GM19043 (cell line): ENCODE measurements around the gene PTH1R.

ENCODE experiments used
- ATAC-seq: cut with Tn5 transposase; IDR thresholded peaks from one replicate; pipeline ENCODE4 v1.9.1; 2021; ENCODE audit warnings: low read depth; ENCODE audit not compliant: unreplicated experiment

The PTH1R gene

DNA sequence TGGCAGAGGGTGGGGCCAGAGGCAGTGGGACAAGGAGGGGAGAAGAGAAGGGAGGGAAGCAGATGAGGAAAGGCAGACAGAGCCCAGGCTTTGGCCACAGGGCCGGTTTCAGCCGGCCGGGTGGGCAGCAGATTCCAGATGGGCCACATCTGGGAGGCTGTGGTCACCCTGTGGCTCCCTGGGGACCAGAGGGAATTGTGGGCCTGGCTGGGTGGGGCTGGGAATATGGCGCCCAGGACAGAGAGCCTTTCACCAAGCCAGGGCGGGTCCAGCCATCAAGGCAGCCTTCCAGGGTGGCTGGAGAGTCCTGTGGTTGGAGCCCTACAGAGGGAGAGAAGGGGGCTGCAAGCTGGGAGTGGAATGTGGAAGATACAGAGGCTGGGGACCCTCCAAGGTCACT lies 18.9 kb downstream of the PTH1R start:
- ATAC-seq: no peak

DNA sequence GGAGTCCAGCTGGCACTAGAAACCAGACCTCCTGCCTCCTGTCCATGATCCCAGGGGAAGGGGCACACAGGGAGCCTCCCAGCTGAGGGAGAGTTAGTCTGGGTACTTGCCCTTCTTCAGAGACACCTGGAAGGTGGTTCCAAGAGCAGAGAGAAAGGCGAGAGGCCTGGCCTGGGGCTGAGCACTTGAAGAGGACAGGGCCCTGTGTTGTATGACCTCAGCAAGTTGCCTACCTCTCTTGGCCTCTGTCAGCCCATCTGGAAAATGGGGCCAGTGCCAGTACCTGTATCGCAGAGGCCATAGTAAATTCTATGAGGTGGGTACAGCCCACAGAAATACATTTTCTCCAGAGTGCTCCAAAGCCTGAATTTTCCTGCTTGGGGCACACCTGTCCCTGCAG lies 19.5 kb downstream of the PTH1R start:
- ATAC-seq: no peak

DNA sequence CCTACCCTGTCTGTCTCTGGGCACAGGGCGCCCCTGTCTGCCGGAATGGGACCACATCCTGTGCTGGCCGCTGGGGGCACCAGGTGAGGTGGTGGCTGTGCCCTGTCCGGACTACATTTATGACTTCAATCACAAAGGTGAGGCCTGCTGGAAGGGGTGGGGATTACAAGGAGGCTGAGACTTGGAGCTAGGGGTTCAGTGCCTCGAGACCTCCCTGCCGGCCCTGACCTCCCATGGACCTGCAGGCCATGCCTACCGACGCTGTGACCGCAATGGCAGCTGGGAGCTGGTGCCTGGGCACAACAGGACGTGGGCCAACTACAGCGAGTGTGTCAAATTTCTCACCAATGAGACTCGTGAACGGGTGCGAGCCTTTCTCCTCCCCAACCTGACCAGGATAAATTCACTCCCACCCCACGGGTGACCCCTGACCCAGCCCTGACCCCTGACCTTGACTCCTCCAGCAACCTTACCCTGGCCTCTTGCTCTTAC lies 20.4 kb downstream of the PTH1R start:
- ATAC-seq: no peak

DNA sequence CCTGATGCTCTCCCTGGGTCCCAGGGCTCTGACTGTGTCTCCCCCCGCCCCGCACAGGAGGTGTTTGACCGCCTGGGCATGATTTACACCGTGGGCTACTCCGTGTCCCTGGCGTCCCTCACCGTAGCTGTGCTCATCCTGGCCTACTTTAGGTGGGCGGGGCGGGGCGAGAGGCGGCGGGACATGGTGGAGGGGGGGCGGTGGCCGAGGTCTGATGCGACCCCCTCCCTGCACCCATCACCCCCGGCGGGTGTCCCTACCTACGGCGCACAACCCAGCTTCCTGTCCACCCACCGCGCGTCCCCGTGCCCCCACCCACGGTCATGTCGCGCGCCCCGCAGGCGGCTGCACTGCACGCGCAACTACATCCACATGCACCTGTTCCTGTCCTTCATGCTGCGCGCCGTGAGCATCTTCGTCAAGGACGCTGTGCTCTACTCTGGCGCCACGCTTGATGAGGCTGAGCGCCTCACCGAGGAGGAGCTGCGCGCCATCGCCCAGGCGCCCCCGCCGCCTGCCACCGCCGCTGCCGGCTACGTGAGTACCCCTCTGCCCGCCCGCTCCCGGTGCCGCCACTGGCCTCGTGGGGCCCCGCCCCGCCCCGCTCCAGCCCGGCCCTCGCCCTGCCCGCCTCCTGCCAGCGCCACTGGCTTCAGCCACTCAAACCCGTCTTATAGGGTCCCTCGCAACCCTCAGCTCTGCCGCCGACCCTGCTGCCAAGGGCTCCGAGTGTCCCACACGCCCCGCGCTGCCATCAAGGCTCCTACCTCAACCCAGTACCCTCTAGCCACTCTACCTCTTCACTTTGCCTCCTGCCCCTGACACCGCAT lies 21.0 kb downstream of the PTH1R start:
- no peak for ATAC-seq

DNA sequence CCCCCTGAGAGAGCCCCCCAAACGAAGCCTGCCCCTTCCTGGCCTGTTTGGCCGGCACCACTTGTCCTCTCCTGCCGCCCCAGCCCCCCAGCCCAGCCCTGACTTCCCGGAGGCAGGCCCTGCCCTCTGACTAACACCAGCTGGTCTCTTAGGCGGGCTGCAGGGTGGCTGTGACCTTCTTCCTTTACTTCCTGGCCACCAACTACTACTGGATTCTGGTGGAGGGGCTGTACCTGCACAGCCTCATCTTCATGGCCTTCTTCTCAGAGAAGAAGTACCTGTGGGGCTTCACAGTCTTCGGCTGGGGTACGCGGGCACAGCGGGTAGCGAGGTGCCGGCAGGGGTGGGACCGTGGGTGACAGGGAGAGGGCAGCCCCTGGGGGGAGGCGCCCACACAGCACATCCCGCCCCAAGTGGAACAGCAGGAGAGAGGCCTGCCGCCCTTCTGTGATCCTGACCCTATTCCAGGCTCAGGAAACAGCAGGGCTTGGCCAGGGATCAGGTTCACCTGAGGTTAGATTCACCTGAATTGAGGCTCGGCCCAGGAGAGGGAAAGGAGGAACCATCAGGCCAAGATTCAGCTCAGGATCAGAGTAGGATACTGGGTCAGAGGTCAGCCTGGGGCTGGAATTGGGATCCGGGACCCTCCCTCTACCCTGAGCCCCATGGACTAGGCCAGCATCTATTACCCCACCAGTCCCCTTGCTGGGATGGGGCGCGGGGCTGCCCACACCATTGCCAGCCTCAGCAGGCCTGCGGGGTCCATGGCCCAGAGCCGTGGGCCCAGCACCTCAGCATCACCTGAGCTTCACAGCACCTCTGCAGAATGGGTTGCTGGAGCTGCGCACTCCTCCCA lies 21.9 kb downstream of the PTH1R start:
- no peak for ATAC-seq

DNA sequence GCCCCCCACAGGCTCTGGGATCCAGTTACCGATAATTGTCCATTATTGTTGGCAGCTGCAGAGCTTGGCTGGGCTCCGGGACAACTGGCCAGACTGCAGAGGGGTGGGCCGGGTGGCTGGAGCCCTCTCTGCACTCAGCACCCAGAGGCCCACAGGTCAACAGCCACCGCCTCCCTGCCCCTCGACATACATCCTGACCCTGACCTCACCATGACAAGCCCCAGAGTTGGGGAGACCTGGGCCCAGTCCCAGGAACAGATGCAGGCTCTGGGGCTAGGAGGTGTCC lies 22.4 kb downstream of the PTH1R start:
- no peak for ATAC-seq

DNA sequence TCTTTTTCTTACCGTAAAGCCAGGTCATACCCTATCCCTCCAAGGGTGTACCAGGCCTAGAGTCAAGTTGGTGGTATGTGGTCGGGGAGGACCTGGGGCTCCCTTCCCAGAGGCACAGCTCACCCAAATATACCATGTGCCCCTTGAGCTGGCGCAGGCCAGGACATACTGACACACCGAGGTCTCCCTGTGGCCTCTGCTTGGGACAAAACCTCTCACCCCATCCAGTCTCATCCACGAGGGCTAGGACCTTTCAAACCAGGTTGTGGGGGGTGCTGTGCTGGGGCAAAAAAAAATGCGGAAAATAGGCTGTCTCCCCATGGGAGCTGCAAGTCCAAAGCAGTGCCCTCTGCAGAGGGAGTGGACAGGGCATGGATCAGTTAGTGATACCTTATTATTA lies 22.8 kb downstream of the PTH1R start:
- ATAC-seq: no peak

DNA sequence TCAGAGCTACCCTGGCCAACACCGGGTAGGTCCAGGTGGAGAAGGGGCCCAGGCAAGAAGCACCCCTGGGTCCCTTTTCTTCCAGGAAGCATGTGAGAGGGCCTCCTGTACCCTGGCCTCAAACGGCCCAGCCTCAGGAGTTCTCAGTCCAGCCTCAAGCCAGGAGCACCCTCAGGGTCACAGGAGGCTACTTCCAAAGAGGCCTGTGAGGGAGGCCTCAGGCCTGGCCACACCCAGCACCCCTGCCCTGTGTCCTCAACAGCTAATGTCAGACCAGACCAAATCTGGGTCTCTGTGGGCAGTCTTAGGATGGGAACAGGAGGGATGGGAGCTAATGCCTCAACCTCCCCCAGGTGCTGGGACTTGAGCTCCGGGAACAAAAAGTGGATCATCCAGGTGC lies 23.5 kb downstream of the PTH1R start:
- no peak for ATAC-seq

DNA sequence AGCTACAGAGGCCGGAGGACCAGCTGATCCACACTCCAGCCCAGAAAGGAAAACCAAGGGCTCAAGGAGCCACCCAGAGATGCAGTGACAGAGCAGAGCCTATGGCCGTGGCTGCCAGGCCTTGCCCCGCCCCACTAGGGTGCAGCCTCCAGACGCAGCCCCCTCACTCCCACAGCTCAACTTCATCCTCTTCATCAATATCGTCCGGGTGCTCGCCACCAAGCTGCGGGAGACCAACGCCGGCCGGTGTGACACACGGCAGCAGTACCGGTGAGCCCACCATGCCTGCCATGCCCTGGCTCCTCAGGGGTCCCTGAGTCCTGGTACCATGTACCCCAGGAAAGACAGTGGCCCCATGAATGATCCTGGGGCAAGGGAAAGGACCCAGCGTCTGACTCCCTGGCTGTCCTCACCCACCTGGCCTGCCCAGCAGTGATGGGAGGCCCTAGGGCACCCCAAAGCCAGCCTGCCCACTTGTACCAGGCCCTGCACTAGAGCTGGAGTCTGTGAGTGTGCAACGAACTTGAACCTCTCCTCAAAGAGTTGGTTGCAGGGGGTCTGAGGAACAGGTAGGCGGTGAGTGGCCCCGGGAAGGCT lies 24.2 kb downstream of the PTH1R start:
- no peak for ATAC-seq

DNA sequence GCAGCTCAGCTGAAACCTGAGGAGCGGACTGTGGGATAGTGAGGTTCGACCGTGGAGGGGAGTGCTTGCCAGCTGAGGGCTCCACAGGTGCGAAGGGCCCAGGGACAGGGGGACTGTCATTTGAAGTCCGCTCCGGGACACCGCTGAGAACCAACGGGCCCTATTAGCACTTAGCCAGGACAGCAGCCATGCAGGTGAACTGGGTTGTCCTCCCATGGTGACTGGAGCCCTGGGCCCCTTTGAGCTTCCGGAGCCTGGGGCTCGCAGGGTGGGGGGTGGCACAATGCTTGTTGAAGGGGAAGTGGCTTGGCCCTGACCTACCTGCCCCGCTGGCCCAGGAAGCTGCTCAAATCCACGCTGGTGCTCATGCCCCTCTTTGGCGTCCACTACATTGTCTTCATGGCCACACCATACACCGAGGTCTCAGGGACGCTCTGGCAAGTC lies 24.7 kb downstream of the PTH1R start:
- no peak for ATAC-seq

DNA sequence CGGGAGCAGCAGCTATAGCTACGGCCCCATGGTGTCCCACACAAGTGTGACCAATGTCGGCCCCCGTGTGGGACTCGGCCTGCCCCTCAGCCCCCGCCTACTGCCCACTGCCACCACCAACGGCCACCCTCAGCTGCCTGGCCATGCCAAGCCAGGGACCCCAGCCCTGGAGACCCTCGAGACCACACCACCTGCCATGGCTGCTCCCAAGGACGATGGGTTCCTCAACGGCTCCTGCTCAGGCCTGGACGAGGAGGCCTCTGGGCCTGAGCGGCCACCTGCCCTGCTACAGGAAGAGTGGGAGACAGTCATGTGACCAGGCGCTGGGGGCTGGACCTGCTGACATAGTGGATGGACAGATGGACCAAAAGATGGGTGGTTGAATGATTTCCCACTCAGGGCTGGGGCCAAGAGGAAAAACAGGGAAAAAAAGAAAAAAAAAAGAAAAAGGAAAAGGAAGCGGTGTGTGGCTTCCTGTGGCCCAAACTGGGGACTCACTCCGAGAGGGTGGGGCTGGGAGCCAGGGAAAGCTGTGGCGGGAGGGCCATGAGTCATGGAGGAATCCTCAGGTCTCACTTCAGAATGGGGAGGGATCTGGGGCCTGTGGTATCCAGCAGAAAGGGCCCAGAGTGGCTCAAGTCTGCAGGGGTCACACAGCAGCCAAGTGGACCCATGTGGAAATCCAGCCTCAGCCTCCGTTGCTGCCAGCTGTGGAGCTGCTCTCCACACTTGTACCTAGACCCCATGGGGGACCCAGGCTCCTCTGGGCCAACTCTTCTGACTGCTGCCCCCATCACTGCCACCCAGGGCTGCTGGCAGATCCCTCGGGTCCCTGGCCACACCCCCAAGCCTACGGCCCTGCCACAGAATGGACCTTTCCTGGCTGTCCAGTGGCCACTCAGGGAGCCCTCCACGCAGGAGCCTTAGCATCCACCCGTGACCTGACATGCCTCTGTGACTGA lies 26.1 kb downstream of the PTH1R start:
- no peak for ATAC-seq

DNA sequence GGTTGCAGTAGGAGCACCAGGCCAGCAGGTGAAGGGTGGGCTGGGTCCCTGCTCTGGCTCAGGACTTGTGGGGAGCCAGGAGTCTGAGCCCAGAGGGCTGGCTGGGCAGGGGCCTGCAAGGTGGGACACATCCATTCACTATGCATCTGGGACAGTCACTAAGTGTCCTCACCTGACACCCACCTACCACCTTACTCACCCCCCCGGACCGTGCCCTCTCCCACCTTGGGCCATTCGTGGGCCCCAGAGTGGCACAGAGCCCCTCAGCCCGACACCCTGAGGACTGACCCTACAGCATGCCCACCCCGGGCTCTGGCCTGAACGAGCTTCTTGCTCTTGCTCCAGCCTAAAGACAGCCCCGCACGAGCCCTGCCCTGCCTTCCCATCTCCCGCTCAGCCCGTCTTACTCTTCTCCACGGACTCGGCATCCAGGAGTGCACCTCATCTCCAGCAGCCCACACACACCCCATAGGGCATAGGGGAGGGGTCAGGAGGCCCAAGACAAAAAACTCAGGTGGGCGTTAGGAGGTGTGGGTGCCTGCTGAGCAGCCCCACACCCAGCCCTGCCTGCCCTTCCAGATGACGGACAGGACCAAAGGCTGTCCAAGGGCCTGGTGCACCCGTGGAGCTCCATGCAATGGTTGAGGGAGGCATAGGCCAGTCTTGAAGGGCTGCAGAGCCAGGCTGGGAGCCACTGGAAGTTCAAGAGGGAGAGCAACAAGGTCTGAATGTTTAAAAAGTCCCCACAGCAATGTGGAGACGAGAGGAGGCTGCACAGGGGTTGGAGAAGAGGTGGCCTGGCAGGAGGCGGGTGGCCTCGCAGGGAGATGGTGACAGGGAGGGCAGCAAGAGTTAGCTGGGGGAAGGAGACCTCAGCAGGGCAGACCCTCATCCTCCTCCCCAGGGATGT lies 27.0 kb downstream of the PTH1R start:
- ATAC-seq: no peak

DNA sequence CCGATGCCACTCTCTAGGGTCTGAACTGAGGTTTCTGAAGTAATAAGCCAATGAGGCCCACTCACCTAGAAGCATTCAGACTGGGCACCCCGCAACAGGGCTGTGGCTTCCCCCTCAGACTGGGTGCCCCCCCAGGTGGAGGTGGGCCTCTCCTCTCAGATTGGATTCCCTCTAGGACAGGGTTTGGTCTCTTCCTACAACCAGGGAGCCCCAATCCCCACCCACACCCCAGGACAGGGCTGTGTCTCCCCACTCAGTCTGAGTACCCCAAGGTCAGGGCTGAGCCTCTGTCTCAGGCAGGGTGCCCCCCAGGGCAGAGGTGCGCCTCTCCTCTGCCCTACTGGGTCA lies 27.7 kb downstream of the PTH1R start:
- ATAC-seq: no peak

DNA sequence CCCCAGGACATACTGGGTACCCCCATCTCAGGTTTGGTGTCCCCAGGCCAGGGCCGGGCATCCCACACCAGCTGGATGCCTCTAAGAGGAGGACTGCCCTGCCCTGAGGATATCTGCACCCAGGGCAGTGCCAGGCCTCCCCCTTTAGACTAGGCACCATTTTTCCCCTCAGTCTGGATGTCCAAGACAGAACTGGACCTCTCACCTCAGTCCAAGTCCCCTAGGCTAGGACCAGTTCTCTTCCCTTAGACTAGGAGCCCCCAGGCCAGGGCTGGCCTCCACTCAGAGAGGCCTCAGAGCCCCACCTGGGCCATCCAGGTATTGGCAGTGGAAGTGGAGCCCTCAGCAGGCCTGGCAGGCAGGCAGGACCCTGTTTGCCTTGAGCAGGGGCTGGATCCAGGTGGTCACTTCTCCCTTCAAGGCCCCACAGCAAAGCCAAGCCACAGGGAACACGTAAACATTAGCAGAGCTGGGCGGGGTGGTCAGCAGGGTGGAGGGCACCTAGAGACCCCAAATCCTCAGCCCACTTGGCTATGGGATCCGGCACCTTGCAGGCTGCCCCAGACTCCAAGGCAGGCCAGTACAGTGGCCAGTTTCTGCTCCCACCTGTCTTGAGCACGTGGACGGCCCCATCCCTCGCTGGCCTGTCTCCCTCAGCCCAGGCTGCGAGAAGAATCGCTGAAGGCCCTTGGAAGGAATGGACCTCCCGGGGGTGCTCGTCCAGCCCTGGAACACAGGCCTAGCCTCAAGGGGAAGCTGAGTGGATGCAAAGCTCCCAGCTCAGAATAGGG lies 28.3 kb downstream of the PTH1R start:
- no peak for ATAC-seq

DNA sequence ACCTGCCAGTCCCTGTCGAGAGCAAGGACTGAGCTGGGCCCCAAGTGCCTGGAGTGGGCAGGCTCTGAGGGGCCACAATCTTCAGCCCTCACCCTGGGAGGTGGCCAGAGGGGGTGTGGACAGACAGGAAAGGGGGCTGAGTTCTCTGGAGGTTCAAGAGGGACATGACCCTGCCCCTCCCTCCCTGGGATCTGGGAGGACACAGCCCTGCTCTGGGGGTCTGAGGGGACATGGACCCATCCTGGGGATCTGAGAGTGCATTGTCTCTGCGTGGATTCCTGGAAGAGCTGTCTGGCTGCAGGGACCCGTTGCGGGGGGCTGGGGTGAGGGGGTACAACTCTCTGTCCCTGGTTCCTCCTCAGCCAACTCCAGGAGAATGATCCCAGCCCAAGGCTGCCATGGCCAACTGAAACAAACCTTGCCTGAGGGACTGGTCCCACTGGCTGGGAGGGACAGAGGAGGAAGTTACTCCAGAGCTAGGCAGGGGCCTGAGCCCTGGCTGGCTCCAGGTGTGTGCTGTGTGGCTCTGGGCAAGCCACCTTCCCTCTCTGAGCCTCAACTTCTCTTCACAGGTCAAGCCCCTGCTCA lies 29.0 kb downstream of the PTH1R start:
- ATAC-seq: no peak

DNA sequence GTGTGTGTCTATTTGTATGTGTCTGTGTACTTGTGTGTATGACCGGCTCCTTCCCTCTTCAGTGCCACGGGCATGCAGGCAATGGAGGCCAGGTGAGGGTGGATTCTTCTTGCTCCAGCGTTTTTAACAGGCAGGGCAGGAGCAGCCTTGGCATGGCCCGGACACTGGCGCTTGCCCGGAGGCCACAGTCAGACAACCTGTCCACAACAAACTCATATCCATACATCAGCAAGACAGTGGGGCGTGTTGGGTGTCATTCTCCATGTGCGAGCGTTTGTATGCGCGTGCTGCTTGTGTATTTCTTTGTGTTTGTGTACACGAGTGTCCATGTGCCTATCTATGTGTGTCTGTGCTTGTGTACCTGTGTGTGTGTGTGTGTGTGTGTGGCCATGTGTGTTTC lies 29.8 kb downstream of the PTH1R start:
- ATAC-seq: no peak

DNA sequence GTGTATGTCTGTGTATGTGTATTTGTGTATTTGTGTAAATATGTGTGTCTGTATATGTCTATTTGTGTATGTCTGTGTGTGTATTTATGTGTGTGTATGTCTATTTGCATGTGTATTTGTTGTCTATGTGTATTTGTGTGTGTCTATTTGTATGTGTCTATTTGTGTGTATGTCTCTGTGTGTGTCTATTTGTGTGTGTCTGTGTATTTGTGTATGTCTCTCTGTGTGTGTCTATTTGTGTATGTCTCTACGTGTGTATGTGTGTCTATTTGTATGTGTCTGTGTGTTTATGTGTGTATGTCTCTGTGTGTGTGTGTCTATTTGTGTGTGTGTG lies 30.4 kb downstream of the PTH1R start:
- ATAC-seq: no peak

DNA sequence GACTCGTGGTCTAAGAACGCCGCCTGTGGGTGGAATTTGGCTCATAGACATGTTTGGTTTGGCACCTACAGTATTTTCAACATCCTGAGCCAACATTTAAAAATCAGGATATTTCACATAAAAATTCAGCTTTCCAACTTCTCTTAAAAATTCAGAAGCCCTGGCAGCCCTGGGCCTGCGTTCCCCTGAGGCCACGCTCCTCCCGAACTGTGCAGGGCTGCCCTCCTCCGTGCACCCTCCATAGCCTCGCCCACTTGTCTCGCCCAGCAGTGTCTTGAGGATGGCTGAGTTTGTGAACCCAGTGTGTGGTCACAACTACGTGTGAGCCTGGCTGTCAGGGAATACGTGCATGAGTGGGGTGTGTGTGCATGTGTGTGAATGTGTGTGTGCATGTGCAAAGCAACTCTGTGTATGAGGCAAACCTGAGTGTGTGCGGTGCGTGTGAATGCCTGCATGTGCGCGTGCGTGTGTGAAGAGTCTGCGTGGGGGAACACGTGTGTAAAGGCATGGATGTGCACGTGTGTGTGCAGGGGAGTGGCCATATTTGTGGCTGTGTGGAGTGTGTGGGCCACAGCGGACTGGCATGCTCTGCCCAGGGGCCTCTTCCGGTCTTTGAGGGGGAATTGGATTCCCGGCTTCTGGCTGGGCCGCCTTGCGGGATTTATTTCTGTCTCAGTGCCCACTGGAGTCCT lies 30.9 kb downstream of the PTH1R start:
- no peak for ATAC-seq
